NCI-H1436 (cell line): ENCODE measurements around the gene CRK.
"Not testable (repeated sequence)": the region's sequence is repeated elsewhere in the genome, so short reads cannot be mapped to it uniquely, and the experiment has no call there.

Source experiments
- DNase-seq: peaks from one replicate; lab custom pipeline; 2025; lab: John Stamatoyannopoulos, UW

Gene CRK

DNA sequence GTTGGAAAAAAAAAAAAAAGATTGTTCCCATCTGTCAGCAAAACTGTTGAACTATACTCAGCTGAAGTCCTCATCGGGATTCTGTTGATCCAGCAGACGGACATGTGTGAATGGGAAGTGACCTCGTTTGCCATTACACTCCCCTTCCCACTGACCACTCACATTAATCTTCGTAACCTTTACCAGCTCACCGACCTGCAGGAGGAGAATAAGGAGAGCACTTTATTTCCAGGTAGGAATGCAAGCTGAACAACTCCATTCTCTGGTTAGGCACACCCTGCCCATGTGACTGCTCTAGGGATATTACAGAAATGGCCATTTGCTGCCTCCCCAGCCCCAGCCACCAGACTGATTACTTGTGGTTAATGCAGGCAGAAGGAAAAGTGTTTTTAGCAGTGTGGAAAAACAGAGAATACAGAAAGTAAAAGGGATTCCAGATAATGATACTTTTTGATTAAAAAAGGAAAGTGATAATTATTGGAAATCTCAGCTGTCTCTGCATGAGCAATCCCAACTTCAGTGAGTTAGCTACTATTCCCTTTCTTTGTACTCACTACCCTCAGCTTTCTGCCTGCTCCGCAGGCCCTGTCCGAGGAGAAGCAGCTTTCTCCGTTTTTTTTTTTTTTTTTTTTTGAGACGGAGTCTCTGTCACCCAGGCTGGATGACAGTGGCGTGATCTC, 32.4 kb downstream of the CRK start:
- no peak for DNase-seq

DNA sequence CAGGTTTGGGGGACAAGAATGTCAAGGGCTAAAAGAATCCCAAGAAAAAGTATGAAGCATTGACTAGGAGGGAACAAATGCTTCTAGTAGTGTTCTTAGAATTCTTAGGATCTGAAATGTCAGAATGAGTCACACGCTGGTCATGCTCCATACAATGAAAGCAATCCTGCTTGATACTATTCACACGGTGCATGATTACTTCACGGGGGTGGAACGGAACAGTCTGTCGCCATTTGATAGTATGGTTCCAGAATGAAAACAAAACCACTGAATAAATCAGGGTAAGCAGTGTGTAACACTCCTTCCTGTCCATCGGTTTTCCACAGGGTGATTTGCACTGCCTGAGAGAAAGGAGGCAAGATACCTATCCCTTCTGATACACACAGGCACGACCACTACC, 33.1 kb downstream of the CRK start:
- DNase-seq: no peak

DNA sequence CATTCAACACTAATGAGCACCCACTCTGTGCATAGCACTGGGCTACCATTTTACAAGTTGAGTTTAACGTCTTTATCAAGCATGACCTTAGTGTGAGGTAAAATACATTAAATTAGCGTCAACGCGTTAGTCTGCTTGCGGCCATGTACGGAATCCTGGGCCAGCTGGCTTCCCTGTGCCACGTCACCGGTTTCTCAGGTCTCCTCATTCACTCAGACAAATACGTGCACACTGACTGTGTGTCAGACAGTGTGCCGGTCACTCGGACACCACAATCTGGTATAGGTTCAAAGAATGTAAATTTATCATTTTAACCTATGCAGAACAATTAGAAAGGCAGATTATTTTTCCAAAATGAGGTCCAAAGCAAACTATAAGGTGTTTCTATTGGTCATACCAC, 34.6 kb downstream of the CRK start:
- DNase-seq: no peak

DNA sequence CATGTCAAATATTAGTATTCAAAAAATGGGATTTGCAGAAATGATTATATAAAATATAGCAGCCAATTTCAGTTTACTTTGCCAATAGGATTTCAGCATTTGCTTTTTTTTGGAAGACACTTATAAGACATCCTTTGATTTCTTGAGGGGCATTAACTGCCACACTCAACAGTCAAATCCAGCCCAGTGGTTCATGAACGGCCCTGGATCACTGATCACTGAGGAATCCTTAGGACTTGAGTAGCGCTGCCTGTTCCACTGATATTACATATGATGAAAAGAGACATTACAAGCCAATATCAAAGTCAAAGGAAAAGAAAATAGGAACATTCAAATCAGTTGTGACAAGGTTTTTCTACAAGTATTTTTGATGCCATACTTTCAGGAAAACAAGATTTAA, 35.1 kb downstream of the CRK start:
- DNase-seq: no peak

GRCh38 chr17:1420163-1420562, 35.9 kb downstream of the CRK start:
- no peak for DNase-seq

DNA sequence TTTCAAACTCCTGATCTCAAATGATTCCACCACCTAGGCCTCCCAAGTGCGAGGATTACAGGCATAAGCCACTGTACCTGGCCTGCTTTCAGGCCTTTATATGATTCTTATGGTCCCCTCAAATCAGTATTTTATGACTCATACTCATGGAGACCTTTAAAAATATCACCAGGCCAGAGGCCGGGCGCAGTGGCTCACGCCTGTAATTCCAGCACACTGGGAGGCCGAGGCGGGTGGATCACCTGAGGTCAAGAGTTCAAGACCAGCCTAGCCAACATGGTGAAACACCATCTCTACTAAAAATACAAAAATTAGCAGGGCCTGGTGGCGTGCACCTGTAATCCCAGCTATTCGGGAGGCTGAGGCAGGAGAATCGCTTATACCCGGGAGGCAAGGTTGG, 37.6 kb downstream of the CRK start:
- not testable (repeated sequence) for DNase-seq

GRCh38 chr17:1416414-1416813, 39.6 kb downstream of the CRK start:
- no peak for DNase-seq

- no peak for DNase-seq
Observed at GRCh38 chr17:1414634-1415033, 41.4 kb downstream of the CRK start.

DNA sequence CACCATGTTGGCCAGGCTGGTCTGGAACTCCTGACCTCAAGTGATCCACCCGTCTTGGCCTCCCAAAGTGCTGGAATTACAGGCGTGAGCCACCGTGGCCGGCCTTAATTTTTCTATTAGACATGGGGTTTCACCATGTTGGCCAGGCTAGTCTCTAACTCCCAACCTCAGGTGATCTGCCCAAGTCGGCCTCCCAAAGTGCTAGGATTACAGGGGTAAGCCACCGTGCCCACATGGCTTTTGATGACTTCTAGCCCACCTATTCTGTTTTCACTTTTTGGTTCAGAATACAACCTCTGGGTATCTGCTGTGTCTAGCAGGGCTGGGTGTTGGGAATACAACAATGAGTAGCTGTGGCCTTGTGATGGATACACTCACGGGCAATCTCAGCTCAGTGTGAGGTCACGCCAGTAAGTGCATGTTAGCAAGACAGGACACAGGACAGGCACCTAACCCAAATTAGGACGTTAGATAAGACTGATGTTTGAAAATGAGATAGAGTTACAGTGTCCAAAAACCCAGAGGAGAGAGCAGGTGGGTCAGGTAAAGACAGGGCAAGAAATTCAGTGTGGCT, 41.9 kb downstream of the CRK start:
- DNase-seq: no peak

GRCh38 chr17:1413281-1413791, 42.7 kb downstream of the CRK start:
- no peak for DNase-seq

DNA sequence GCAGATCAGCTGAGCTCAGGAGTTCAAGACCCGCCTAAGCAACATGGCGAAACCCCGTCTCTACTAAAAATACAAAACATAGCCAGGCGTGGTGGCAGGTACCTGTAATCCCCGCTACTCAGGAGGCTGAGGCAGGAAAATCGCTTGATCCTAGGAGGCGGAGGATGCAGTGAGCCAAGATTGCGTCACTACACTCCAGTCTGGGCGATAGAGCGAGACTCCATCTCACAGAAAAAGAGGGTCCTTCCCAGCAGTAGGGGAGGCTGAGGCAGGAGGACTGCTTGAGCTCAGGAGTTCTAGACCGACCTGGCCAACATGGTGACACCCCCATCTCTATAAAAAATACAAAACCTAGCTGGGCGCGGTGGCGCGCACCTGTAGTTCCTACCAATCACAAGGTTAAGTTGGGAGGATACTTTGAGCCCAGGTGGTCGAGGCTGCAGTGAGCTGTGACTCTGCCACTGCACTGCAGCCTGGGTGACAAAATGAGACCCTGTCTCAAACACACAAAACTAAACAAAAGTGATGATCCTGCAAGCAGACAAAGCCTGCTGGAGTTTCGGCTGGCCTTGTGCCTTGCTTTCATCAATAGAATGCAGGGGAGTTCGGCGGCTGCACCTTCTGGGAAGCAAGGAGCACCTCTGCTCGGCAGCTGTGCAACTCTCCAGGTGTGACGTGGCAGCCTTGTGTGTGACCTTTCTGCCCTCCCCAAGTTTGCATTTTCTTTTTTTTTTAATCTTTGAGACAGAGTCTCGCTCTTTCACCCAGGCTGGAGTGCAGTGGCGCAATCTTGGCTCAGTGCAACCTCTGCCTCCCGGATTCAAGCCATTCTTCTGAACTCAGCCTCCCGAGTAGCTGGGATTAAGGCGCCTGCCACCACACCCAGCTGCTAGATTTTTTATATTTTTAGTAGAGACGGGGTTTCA, 43.6 kb downstream of the CRK start:
- DNase-seq: no peak

DNA sequence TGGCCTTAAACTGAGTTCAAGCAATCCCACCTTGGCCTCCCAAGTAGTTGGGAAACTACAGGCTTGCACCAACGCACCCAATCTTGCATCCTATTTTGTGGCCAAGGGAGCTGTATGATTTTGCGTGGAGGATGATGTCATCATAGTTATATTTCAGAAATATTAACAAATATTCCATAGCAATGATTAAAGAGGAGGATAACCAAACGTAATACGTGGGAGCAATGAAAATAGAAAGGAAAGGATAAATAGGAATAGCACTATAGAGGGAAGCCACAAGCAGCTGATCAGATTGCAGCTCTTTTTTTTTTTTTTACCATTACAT, 53.8 kb downstream of the CRK start:
- DNase-seq: no peak

DNA sequence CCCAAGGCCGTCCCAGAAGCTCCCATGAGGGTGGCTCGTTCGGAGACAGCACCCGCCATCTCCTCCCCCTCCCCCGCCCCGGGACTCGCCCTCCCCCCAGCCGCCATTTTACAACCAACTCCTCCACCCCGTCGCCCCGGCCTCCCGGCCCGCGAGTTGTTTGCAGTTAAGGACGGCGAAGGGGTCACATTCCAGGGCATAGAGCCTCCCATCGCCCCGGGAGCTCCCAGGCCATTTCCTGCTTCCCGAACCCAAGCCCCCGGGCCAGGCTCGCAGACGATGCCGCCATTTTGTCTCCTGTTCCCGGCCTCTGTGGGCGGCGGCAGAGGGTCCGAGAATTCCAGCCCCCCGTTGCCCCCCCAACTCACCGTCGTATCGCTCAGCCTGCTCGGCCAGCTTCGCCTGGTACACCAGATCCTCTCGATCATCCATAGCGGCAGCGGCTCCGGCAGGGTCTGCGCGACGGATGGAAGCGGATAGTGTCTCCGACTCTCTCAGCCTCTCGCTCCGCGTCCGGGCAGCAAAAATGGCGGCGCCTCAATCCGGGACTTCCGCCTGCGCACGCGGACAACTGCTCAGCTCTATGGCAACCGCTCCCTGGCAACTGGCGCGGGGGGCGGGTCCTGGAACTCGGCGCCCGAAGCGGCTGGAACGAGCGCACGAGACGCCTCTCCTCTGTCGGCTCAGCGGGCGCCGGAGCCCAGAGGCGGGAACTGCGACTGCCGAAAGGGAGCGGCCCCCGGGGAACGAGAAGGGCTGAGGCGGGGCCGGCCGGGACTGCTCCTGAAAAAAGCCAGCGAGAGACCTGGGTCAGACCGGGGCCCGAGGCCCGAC, 56.1 kb downstream of the CRK start, which contains the start of gene YWHAE:
TSS of gene YWHAE (minus strand) at position 544 of the 834 bp plus-strand sequence. CDS start at position 432, 112 bp downstream.
- DNase-seq: peak; percentile 97

DNA sequence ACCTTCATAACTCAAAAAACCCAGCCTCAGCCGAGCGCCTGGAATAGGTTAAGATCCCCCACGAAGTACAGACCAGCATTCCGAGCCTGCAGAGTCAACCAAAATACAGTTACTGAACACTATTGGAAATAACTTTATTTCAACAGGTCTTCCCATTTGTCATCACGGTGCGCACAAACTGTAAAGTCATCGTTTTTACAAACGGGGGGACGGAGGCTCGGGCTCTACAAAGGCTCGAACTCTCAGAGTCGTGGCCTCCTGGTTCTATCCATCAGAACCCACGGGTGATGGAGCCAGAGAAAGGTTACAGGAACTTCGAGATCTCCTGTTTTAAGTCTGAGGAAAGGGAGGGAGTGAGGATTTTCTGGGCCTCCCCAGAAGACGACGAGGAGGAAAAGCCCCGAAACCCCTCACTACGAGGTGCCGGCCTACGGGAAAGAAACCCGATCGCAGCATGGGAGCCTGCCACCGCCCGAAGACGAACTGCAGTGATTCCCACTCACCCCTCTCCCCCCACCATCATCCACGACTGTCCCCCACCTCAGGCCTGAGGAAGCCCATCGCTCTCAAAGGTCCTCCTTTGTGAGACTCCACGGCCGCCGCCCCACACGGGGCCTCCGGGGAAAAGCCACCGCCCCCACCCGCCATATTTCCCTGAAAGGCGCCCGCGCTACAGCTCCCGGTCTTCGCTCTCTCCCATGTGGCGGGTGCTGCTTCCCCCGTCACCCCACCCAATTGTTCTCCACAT, 56.9 kb downstream of the CRK start:
- DNase-seq: no peak

DNA sequence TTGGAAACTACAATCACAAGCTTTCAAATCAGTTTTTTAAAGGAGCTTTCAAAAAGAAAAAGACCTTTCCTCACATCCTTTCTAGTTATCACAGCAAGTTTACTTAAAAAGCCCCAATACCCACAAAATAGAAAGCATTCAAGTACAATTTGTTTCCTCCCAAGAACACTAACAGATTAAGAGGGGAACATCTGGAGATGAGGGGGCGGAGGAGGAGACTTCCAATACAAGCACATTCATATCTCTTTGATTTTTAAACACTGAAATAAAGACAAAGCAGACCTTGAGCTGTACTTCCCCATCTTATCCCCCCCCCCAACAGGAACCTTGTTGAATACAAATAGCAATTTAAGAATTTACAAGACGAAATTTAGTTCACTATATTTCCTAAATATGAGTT, 58.0 kb downstream of the CRK start:
- DNase-seq: no peak

GRCh38 chr17:1395876-1396665, 60.0 kb downstream of the CRK start:
- DNase-seq: not testable (repeated sequence)

- no peak for DNase-seq
Observed at GRCh38 chr17:1391577-1391976, 64.5 kb downstream of the CRK start.

DNA sequence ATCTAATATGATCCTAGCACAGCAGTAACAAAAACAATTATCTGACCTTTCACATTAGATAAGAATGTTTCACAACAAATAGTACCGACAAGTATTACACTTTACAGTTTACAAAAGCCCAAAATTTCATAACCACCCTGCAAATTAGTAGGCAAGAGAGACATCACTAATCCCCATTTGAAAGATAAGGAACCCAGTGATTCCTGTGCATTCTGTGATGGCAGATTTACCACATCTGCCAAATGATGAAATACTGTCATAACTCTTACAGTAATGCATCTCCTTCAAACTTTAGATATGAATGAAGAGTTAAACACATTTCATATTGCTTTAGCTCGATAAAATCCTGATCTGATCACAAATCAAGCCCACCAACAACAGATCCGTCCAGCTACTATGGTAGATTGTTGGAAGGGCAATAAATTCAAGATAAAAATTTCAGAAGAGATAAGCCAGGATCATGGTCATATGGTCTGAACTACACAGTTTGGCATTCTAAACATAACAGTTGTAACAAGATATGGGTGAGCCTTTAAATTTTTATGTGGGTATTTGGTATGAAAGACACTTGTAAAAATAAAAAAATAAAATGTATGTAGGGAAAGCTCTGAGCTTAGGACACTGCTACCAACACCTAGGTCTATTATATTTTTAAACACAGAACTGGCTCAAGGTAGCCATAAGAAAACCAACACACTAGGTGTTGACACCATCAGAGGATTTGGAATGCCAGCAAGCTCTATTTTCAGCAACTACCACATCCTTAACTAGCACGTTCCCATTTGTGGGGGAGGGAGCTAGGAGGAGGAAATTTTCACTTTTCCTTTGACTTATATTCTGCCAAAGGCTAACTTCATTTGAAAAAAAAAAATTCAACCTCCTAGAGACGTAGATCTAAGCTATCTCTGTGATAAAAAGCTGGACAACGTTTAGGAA, 65.3 kb downstream of the CRK start:
- DNase-seq: no peak
